Heart right ventricle (tissue), 16 donors: ENCODE results near the gene STX12. TPM values are rescaled to one million over a fixed set of nuclear protein-coding genes. Genes with fewer than 3 reads are reported as not detected.

Source experiments
- ATAC-seq, 8 donors: fragments of 200-7000 bp; cut with Tn5 transposase; one replicate each; pipeline ENCODE4 v1.9.1; 2020; ENCODE audit warnings: mild to moderate bottlenecking in 8 of 8, moderate library complexity in 8 of 8, moderate number of reproducible peaks in 1 of 8
- DNase-seq, 2 donors: peaks; one replicate each; pipeline ENCODE4 v3.0.0-alpha.2; 2020
- H3K27ac ChIP-seq, 10 donors: fragments of 200-600 bp; sonication (generic) in 2 of 10; one replicate each; pipeline versions ENCODE4 v1.5.0 to v1.8.0; 2020 to 2022; ENCODE audit warnings: mild to moderate bottlenecking in 3 of 10
- H3K27me3 ChIP-seq, 7 donors: fragments of 200-600 bp; one replicate each; pipeline ENCODE4 v1.8.0; 2021 to 2022; ENCODE audit warnings: mild to moderate bottlenecking in 2 of 7
- H3K36me3 ChIP-seq, 9 donors: fragments of 200-600 bp; sonication (generic) in 1 of 9; one replicate each; pipeline versions ENCODE4 v1.5.0 to v1.8.0; 2020 to 2022; ENCODE audit warnings: mild to moderate bottlenecking in 2 of 9
- H3K4me1 ChIP-seq, 9 donors: fragments of 200-600 bp; sonication (generic) in 1 of 9; one replicate each; pipeline versions ENCODE4 v1.5.0 to v1.8.0; 2020 to 2022; ENCODE audit warnings: mild to moderate bottlenecking in 4 of 9
- H3K4me3 ChIP-seq, 10 donors: fragments of 200-600 bp; sonication (generic) in 2 of 10; one replicate each; pipeline versions ENCODE4 v1.5.0 to v1.8.0; 2020 to 2022; ENCODE audit warnings: mild to moderate bottlenecking in 7 of 10, moderate library complexity in 2 of 10
- H3K9me3 ChIP-seq, 11 donors: fragments of 200-600 bp in 10 of 11; sonication (generic) in 2 of 11; one replicate each; pipeline versions ENCODE4 v1.5.0 to v1.8.0; 2013 to 2022; ENCODE audit warnings: mild to moderate bottlenecking in 2 of 11, control low read depth in 1 of 11, moderate library complexity in 1 of 11
- whole genome bisulfite sequencing, 2 donors: extraction: QIAGEN DNeasy Blood & Tissue Kit; methylation state at CpG; one replicate each; pipeline ENCODE4 v1.1.7; 2013; ENCODE audit warnings: inconsistent platforms in 1 of 2; 5-methylcytosine and 5-hydroxymethylcytosine counted together
- intact Hi-C, 10 donors: fragments of 100-400 bp; cut with DNase I; formaldehyde crosslinking; loops; one replicate each; pipeline versions ENCODE4 v1.11.1 to v1.14.2; 2022
- polyA plus RNA-seq, 2 donors: library from polyadenylated mRNA; stranded (reverse); fragments of 200-250 nt; gene quantifications; one replicate each; pipeline ENCODE4 v1.2.3, GENCODE V29; 2013
- total RNA-seq, 10 donors: library from RNA; stranded (reverse); fragmentation: NEBNext Ultra II Directional in 3 of 10; extraction: Animal tissue kit (Norgen Biotek cat#: 25700) in 3 of 10; gene quantifications; one replicate each; pipeline versions ENCODE4 v1.2.1 to v1.2.4, GENCODE V29; 2021 to 2023
- TF ChIP-seq, protein P1 (sequence below), 9 donors: fragments of 200-600 bp; sonication (generic) in 2 of 9; IDR thresholded peaks; one replicate each; pipeline versions ENCODE4 v1.5.0 to v1.8.0; 2021 to 2022; ENCODE audit warnings: antibody characterized with exemption in 9 of 9, mild to moderate bottlenecking in 5 of 9, moderate library complexity in 1 of 9
- donor health status: Arrhythmogenic right ventricular cardiomyopathy.
- donor health status: ischemic (EF 13 %, LVEDD 7.1; RV severe dilation, severe dysfunction).
- donor health status: healthy with polysubstance abuse.
- donor health status: DM: no; HTN: yes; CAD: no.
- donor health status: DM: no; HTN: no; CAD: no.
- donor health status: ischemic (EF 25% LVEDD 6.9; RV normal size, moderate dysfunction).
- donor health status: ischemic (EF 25% LVEDD 5.7; RV mildly dilated, moderate dysfunction).
- donor health status: healthy.
- donor health status: DM: yes; HTN: yes; CAD: no.
- donor health status: Ischemic cardiomyopathy.
- donor health status: ischemic (EF 35%, LVEDD 5.7; RV mildly dilated, moderate dysfunction).
- donor health status: nonischemic (EF 11% LVEDD 7.7; RV severe dilation, severe dysfunction).
- donor health status: DM: yes; HTN: yes; CAD: no.
- donor health status: PGD.
- donor health status: ischemic (EF 29% LVEDD 5.4; RV normal size, mild dysfunction).
- donor health status: nonischemic (EF 23%, LVEDD 6.1; RV moderate dilation, normal function).

STX12 gene
- total and polyA plus RNA-seq, 12 donors, result 15.1 to 45.7 (median 21.2) TPM

DNA sequence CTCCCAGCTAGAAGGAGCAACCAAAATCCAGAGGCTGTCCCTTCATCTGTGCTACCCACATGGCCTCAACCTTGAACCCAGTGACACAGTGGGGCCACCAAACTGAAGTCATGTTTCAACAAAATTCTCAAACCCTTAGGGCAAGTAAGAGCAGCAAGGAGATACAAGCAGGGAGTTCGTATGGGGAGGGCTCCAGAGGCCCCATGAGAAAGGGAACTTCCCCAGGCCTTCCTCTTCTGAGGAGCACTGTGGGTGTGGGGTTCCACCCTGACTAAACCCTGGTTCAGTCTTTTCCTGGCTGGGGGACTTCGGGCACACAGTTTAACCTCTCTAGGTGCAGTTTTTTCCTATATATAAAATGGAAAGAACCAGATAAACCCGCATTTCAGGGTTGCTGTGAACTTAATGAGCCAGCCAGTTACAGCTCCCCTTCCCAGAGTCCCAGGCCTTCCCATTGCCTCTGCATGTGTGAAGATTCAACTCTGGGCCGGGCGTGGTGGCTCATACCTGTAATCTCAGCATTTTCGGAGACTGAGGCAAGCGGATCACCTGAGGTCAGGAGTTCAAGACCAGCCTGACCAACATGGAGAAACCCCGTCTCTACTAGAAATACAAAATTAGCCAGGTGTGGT, 91.4 kb downstream of the STX12 start:
- no peaks in the 10 kb centered on the region for H3K9me3 ChIP-seq
- peak overlapping the region in 8 of 10 donors; percentile 42 to 94 (median 57) for H3K27ac ChIP-seq
- TF ChIP-seq, protein P1, sequence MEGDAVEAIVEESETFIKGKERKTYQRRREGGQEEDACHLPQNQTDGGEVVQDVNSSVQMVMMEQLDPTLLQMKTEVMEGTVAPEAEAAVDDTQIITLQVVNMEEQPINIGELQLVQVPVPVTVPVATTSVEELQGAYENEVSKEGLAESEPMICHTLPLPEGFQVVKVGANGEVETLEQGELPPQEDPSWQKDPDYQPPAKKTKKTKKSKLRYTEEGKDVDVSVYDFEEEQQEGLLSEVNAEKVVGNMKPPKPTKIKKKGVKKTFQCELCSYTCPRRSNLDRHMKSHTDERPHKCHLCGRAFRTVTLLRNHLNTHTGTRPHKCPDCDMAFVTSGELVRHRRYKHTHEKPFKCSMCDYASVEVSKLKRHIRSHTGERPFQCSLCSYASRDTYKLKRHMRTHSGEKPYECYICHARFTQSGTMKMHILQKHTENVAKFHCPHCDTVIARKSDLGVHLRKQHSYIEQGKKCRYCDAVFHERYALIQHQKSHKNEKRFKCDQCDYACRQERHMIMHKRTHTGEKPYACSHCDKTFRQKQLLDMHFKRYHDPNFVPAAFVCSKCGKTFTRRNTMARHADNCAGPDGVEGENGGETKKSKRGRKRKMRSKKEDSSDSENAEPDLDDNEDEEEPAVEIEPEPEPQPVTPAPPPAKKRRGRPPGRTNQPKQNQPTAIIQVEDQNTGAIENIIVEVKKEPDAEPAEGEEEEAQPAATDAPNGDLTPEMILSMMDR (IDR thresholded peaks at IDR 0.05), result no peak
- DNase-seq, result no peak
- H3K4me1 ChIP-seq, result peaks cover 0 to 56% (median 7%) of the 10 kb centered on the region in 9 donors
- peak in 7 of 8 donors; percentile 18 to 73 (median 53) for ATAC-seq
- no peak overlapping the region for H3K4me3 ChIP-seq
- no peaks in the 10 kb centered on the region for H3K27me3 ChIP-seq
- intact Hi-C loops, result loop anchor here in 4 of 10 donors (10.0 kb wide), 2 partner anchors 110 to 340 kb away; no protein-coding TSS in a partner anchor
- 86 to 90% methylated on average over 8 of the region's 8 CpGs for WGBS, 2 donors
- H3K36me3 ChIP-seq, result no peaks in the 10 kb centered on the region

GRCh38 chr1:27865821-27866220, 92.8 kb downstream of the STX12 start:
- WGBS, 2 donors, result 90 to 93% methylated on average over 10 of the region's 10 CpGs
- H3K27me3 ChIP-seq, result no peaks in the 10 kb centered on the region
- peaks cover 0 to 65% (median 7%) of the 10 kb centered on the region in 9 donors for H3K4me1 ChIP-seq
- DNase-seq (no peak), ATAC-seq (no peak)
- intact Hi-C loops, result loop anchor here in 4 of 10 donors (10.0 kb wide), 2 partner anchors 109 to 339 kb away; no protein-coding TSS in a partner anchor
- TF ChIP-seq, protein P1 (IDR thresholded peaks at IDR 0.05), result no peak
- H3K27ac ChIP-seq, result peak overlapping the region in 1 of 10 donors; percentile 94
- no peaks in the 10 kb centered on the region for H3K9me3 ChIP-seq
- H3K4me3 ChIP-seq, result no peak overlapping the region
- H3K36me3 ChIP-seq, result no peaks in the 10 kb centered on the region

GRCh38 chr1:27868556-27868931, 95.5 kb downstream of the STX12 start:
- peak overlapping the region in 4 of 10 donors; percentile 12 to 90 (median 48) for H3K27ac ChIP-seq
- H3K4me1 ChIP-seq, result peaks cover 0 to 51% (median 8%) of the 10 kb centered on the region in 9 donors
- H3K27me3 ChIP-seq, result peaks cover 0 to 5% (median 0%) of the 10 kb centered on the region in 7 donors
- ATAC-seq, result no peak
- 90 to 93% methylated on average over 11 of the region's 11 CpGs for WGBS, 2 donors
- H3K9me3 ChIP-seq, result no peaks in the 10 kb centered on the region
- no peak for DNase-seq
- intact Hi-C loops, result loop anchor here in 4 of 10 donors (10.0 kb wide), 2 partner anchors 106 to 336 kb away; no protein-coding TSS in a partner anchor
- H3K36me3 ChIP-seq, result no peaks in the 10 kb centered on the region
- TF ChIP-seq, protein P1 (IDR thresholded peaks at IDR 0.05), result no peak
- H3K4me3 ChIP-seq, result no peak overlapping the region

DNA sequence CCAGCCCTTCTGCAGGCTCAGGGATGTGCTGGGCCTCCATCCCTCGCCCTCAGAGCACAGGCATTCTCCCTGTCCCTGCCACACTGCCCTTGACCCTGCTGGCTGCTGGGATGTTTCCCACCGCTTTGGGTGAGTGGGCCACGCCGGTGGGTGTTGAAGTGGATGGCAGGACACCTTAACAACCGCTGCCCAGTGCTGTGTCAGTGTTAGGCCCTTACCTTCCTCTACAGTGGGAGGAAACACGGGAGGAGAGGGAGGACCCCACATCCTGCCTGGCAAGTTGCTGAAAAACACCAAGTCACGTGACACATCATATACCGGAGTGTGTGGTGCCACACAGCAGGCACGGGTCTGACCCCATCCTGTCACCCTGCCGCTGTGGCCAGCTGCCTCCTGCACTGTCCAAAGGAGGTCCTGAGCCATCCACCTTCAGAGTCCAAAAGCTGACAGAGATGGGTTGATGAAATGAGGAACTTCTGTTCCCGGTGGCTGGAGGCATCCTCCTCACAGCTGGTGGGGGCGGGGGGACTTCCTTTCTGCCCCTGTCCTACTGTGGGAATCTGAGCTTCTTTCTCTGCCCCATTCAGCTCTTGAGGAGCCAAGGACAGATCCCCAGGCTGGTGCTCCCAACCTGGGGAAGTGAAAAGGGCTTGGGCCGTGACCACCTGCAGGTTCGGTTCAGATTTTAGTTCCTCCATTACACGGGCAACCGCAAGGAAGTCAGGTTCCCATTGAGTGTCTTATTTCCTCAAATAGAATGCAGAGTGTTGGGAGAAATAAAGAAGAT, 96.1 kb downstream of the STX12 start:
- Histone ChIP-seq H3K9me3 (no peaks in the 10 kb centered on the region), H3K27me3 (peaks cover 0 to 5% (median 0%) of the 10 kb centered on the region in 7 donors), H3K4me1 (peaks cover 0 to 47% (median 8%) of the 10 kb centered on the region in 9 donors), H3K36me3 (no peaks in the 10 kb centered on the region), H3K4me3 (peak overlapping the region in 1 of 10 donors; percentile 18), H3K27ac (peak overlapping the region in 5 of 10 donors; percentile 12 to 90 (median 31))
- TF ChIP-seq, protein P1 (IDR thresholded peaks at IDR 0.05), result no peak
- DNase-seq (peak in 1 of 2 donors; percentile 26), ATAC-seq (peak in 4 of 8 donors; percentile 6 to 31 (median 14))
- intact Hi-C loops, result loop anchor here in 4 of 10 donors (10.0 kb wide), 2 partner anchors 106 to 336 kb away; no protein-coding TSS in a partner anchor
- 53 to 63% methylated on average over 16 of the region's 16 CpGs for WGBS, 2 donors
